GM18511 (cell line): ENCODE measurements around the gene EML6.

Source experiments
- ATAC-seq: cut with Tn5 transposase; IDR thresholded peaks from one replicate; pipeline ENCODE4 v1.9.1; 2021; ENCODE audit warnings: mild to moderate bottlenecking, moderate library complexity; ENCODE audit not compliant: unreplicated experiment

Gene EML6

GRCh38 chr2:54789878-54790277 is 66.4 kb downstream of the EML6 start:
- no peak for ATAC-seq

- ATAC-seq: no peak
These were observed 68.4 kb downstream of the EML6 start for GRCh38 chr2:54791831-54792230.

- ATAC-seq: no peak
These were observed 73.8 kb downstream of the EML6 start for GRCh38 chr2:54797307-54797706.

GRCh38 chr2:54801352-54801751 is 77.9 kb downstream of the EML6 start:
- no peak for ATAC-seq

GRCh38 chr2:54803783-54804751 is 80.6 kb downstream of the EML6 start:
- no peak for ATAC-seq

- ATAC-seq: no peak
These were observed 81.8 kb downstream of the EML6 start for GRCh38 chr2:54805255-54805654.

- ATAC-seq: no peak
These were observed 83.5 kb downstream of the EML6 start for GRCh38 chr2:54806975-54807374.

- ATAC-seq: no peak
These were observed 85.2 kb downstream of the EML6 start for GRCh38 chr2:54808661-54809060.

GRCh38 chr2:54809819-54810218 is 86.4 kb downstream of the EML6 start:
- no peak for ATAC-seq

GRCh38 chr2:54810246-54810645 is 86.8 kb downstream of the EML6 start:
- no peak for ATAC-seq

GRCh38 chr2:54813584-54813983 is 90.1 kb downstream of the EML6 start:
- ATAC-seq: no peak

GRCh38 chr2:54814389-54815147 is 91.1 kb downstream of the EML6 start:
- no peak for ATAC-seq

- ATAC-seq: no peak
These were observed 91.7 kb downstream of the EML6 start for GRCh38 chr2:54815148-54815539.

GRCh38 chr2:54818226-54818625 is 94.8 kb downstream of the EML6 start:
- ATAC-seq: no peak

GRCh38 chr2:54820558-54820957 is 97.1 kb downstream of the EML6 start:
- no peak for ATAC-seq

GRCh38 chr2:54824567-54824966 is 101.1 kb downstream of the EML6 start:
- ATAC-seq: no peak

GRCh38 chr2:54830546-54830945 is 107.1 kb downstream of the EML6 start:
- ATAC-seq: no peak

GRCh38 chr2:54831480-54831879 is 108.0 kb downstream of the EML6 start:
- ATAC-seq: no peak

- ATAC-seq: no peak
These were observed 111.3 kb downstream of the EML6 start for GRCh38 chr2:54834721-54835120.

GRCh38 chr2:54836477-54836876 is 113.0 kb downstream of the EML6 start:
- no peak for ATAC-seq

- peak; percentile 85 for ATAC-seq
These were observed 115.1 kb downstream of the EML6 start for GRCh38 chr2:54838585-54839035.
